ENCODE measurements around the gene SRRM3.
"Not testable (repeated sequence)": the region's sequence is repeated elsewhere in the genome, so short reads cannot be mapped to it uniquely, and the experiment has no call there.

The SRRM3 gene

DNA sequence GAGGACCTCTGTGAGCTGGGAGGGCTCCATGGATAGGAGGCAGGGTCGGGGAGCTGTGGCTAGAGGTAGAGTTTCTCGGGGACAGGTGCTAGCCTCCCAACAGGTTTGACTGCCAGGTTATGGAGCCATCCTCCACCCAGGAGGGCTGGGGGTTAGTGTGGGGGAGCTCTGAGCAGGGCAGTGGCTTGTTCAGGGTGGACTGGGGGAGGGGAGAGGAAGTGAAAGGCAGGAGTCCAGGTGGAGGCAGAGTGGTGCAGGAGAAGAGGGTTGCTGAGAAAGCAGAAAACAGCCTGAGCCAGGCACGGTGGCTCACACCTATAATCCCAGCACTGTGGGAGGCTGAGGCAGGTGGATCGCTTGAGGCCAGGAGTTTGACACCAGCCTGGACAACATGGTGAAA is 60.2 kb downstream of the SRRM3 start:
- DNase-seq (ENCODE audit: low read depth in 1 of 2, low spot score in 1 of 2): no peak

DNA sequence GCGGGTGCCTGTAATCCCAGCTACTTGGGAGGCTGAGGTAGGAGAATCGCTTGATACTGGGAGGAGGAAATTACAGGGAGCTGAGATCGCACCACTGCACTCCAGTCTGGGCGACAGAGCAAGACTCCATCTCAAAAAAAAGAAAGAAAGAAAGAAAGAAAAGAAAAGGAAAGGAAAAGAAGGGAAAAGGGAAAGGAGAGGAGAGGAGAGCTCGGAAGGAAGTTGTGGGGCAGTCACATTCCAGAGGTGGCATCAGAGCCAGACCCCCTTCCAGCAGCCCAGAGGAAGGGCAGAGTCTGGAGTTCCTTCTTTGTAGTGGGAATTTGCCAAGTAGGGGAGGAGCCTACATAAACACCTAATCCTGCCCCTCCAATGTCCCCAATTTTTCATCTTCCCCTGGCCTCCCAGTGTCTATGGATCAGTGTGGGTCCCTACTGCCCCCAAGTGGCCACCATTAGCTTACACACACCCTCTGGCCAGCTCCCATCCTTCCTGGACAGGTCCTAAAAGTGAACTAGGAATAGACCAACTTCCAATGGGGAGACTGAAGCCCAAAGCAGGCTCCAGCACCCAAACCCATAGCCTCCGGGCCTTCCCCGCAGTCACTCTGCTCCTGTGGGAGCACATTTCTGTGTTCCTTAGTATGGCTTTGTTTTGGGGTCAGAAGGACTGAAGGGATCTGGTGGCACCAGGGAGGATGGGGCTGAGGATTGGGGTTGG is 61.1 kb downstream of the SRRM3 start:
- no peak for DNase-seq (ENCODE audit: low read depth in 1 of 2, low spot score in 1 of 2)

DNA sequence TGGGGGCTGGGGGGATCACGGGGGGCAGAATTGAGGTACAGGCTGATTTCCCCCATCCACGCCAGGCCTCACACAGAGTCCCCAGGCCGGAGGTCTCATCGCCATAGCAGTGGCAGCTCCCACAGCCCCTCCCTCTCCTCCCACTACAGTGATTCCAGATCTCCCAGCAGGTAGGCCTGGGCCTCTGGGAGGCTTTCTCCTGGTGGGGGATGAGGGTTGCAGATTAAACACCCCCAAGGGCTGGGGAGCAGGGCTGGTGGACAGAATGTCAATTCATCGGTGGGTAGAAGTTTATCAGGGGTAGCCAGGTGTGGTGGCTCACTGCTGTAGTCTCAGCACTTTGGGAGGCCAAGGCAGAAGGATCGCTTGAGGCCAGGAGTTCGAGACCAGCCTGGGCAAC is 63.6 kb downstream of the SRRM3 start:
- no peak for DNase-seq (ENCODE audit: low read depth in 1 of 2, low spot score in 1 of 2)

DNA sequence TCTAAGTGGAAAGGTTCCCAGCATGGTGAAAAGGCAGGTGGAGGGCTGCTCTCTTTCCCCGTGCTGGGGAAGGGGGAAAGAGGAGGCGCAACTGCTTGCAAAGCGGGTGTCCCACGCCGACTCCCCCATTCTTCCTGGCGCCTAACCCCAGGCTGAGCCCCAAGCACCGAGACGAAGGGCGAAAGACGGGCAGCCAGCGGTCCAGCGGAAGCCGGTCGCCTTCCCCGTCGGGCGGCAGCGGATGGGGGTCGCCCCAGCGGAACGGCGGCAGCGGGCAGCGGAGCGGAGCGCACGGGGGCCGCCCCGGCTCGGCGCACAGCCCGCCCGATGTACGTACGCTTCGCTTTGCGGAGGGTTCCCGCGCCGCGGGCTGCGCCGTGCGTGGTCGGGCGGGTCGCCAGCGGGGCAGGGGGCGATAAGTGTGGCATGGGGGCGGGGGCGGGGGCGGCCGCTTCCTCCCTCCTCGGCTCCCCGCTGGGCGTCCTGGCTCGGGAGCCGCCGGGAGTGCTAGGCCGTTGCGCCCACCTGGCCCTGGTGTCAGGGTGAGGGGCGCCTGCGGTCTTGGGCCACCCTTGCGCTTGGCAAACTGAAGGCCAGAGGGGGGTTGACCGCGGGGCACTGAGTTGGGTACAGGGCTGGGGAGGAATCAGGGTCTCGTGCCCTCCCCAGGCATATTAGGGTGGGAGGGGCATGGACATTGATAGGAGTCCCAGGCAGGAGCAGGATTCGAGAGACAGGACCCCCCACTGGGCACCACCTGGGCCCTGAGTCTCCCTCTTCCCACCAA is 65.6 kb downstream of the SRRM3 start:
- no peak for DNase-seq (ENCODE audit: low read depth in 1 of 2, low spot score in 1 of 2)

DNA sequence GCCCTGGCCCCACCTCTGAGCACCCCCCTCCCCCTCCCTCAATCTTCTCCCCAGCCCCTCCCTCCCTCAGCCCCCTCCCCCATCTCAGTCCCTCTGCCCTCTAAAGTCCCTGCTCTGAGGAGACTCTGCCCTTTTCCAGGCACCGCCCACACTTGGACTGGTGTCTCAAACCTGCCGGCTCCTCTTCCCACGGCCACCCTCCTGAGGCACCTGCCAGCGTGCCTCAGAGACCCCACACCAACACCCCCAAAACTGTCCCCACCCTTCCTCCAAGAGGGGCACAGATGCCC is 66.1 kb downstream of the SRRM3 start:
- DNase-seq (ENCODE audit: low read depth in 1 of 2, low spot score in 1 of 2): no peak

DNA sequence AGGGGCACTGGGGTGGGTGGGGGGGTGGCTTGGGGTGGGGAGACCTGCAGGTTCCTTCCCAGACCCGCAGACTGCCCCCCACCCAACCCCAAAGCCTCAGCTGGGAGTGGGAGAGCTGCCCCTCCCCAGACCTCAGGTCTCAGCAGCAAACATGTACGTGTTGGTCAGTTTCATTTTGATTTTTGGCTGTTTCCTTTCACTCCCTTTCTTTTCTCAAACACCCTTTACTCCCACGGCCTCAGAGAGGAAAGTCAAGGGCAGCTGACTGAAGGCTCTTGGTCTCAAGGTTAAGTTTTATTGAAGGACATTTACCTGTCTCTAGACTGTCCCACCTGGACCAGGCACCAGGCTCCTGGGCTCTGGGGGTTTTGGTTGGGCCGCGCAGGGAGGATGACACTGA is 66.7 kb downstream of the SRRM3 start:
- no peak for DNase-seq (ENCODE audit: low read depth in 1 of 2, low spot score in 1 of 2)

GRCh38 chr7:76269895-76270294 is 68.2 kb downstream of the SRRM3 start:
- DNase-seq (ENCODE audit: low read depth in 1 of 2, low spot score in 1 of 2): no peak

GRCh38 chr7:76271384-76271783 is 69.7 kb downstream of the SRRM3 start:
- DNase-seq (ENCODE audit: low read depth in 1 of 2, low spot score in 1 of 2): not testable (repeated sequence)

GRCh38 chr7:76272142-76272541 is 70.4 kb downstream of the SRRM3 start:
- no peak for DNase-seq (ENCODE audit: low read depth in 1 of 2, low spot score in 1 of 2)

GRCh38 chr7:76272851-76273497 is 71.3 kb downstream of the SRRM3 start:
- no peak for DNase-seq (ENCODE audit: low read depth in 1 of 2, low spot score in 1 of 2)

GRCh38 chr7:76273503-76273902 is 71.8 kb downstream of the SRRM3 start:
- DNase-seq (ENCODE audit: low read depth in 1 of 2, low spot score in 1 of 2): no peak

GRCh38 chr7:76278540-76278939 is 76.8 kb downstream of the SRRM3 start:
- DNase-seq (ENCODE audit: low read depth in 1 of 2, low spot score in 1 of 2): no peak

- DNase-seq (ENCODE audit: low read depth in 1 of 2, low spot score in 1 of 2): no peak
Observed at GRCh38 chr7:76280408-76280807, 78.7 kb downstream of the SRRM3 start.

DNA sequence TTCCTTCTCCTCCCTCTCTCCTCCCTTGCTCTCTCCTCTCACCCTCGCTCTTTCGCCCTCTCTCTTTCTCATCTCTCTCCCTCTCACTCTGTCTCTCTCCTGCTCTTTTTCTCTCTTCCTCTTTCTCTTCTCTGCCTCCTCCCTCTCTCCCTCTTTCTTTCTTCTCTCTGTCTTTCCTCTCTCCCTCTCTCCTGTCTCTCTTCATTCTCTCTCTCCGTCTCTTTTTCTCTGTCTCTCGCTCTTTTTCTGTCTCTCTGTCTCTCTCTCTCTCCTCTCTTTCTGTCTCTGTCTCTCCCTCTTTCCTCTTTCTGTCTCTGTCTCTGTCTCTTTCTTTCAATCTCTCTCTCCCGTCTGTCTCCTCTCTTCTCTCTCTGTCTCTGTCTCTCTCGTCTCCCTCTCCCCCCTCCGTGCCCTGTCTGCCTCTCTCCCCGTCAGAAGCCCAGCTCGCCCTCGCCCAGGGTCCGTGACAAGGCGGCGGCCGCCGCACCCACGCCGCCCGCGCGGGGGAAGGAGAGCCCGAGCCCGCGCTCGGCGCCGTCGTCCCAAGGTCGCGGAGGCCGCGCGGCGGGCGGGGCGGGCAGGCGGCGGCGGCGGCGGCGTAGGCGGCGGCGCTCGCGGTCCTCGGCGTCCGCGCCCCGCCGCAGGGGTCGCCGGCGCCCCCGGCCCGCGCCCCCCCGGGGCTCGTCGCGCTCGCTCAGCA is 79.5 kb downstream of the SRRM3 start:
- no peak for DNase-seq (ENCODE audit: low read depth in 1 of 2, low spot score in 1 of 2)

GRCh38 chr7:76281706-76282343 is 80.1 kb downstream of the SRRM3 start:
- no peak for DNase-seq (ENCODE audit: low read depth in 1 of 2, low spot score in 1 of 2)

DNA sequence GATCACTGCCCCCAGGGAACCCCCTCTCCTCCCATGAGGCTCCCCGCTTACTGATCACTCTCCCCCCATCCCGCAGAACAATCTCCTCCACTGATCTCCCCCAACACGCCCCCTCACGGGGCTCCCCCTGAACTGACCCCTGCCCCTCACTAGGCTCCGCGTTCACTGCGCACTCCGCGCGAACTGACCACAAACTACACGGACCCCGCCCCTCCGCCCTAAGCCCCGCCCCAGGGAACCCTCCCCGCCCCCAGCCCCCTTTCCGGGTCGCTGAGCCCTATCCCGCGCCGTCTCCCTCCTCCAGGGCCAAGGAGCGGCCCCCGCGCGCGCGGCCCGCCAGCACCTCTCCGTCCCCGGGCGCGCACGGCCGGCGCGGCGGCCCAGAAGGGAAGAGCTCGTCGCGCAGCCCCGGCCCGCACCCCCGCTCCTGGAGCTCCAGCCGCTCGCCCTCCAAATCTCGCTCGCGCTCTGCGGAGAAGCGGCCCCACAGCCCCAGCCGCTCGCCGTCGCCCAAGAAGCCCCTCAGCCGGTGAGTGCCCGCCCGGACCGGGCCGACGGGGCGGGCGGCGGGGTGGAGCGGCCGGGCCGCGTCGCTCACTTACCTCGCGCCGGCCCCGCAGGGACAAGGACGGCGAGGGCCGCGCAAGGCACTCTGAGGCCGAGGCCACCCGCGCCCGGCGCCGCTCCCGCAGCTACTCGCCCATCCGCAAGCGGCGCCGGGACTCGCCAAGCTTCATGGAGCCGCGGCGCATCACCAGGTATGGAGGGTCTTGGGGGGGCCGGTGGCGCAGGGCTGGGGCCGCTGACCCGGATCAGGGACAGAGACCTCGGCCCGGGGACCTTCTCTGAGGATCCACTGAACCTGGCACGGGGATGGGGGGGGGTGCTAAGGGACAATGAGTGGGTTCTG is 80.9 kb downstream of the SRRM3 start:
- no peak for DNase-seq (ENCODE audit: low read depth in 1 of 2, low spot score in 1 of 2)

DNA sequence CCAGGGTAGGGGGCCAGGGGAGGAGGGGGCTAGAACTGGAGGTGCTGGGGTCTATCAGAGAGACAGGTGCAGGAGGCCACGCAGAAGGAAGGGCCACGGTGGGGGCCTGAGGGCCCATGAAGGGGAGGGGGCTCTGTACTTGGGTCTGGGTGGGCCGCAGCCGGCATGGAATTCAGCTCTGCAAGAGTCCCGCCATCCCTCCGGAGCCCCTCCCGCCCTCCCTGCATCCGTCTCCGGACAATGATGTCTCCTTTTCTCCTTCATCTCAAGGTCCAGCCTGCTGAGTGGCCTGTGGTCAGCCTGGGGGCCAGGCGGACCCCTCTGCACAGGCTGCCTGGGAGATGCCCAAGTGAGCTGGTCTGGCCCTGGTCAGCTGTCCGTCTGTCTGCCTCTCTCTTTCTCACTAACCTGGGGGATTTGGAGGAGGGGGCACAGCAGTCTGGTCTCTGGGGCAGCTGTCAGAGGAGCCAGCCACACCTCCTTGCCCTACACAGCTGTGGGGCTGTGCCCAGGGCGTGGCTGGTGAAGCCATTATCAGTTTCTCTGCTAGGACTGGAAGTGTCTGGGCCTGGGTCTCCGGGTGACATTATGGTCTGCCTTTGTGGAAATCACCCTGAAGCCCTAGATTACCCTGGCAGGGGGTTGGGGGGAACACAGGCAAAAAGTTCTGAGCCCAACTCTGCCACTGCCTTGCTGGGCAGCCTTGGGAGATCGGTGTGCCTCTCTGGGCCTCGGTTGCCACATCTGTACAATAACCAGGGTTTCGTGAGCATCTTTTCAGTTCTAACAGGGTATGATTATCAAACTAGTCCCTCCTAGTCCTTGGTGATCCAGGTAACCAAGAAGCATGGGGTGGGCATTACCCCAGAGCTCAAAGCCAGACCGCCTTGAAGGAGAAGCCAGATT is 81.8 kb downstream of the SRRM3 start:
- DNase-seq (ENCODE audit: low read depth in 1 of 2, low spot score in 1 of 2): no peak

- DNase-seq (ENCODE audit: low read depth in 1 of 2, low spot score in 1 of 2): no peak
Observed at GRCh38 chr7:76285604-76286374, 84.1 kb downstream of the SRRM3 start.

All from activated CD4-positive, alpha-beta T cell treated with anti-CD3 and anti-CD28 coated beads, Interleukin-2, amount 50 U/mL, for 24 hours (primary cell).